Astrocyte (in vitro differentiated cells and primary cell): ENCODE measurements around the gene CXADR. TPM values are rescaled to one million over a fixed set of nuclear protein-coding genes. Genes with fewer than 3 reads are reported as not detected.

Experiments used
- DNase-seq: peaks from one replicate; pipeline ENCODE4 v3.0.0-alpha.2; 2010; ENCODE audit warnings: low read depth
- FAIRE-seq: peaks from 2 replicates; lab custom pipeline; 2011; peaks lifted over from hg19 to GRCh38; lab: Jason Lieb, UNC
- H2AFZ ChIP-seq: 2 replicates; pipeline ENCODE4 v1.6.0; 2012; ENCODE audit warnings: low read depth, low read length, inconsistent platforms
- H3K27ac ChIP-seq: 2 replicates; pipeline ENCODE4 v1.5.1; 2011; ENCODE audit warnings: low read depth, low read length, inconsistent platforms
- H3K27me3 ChIP-seq: 2 replicates; pipeline ENCODE4 v1.6.0; 2011; ENCODE audit warnings: low read length, inconsistent platforms; ENCODE audit not compliant: insufficient read depth
- H3K36me3 ChIP-seq: 2 replicates; pipeline ENCODE4 v1.5.1; 2011; ENCODE audit warnings: low read length, inconsistent platforms; ENCODE audit not compliant: insufficient read depth
- H3K4me1 ChIP-seq: 2 replicates; pipeline ENCODE4 v1.5.1; 2011; ENCODE audit warnings: low read length, inconsistent platforms; ENCODE audit not compliant: insufficient read depth
- H3K4me2 ChIP-seq: 2 replicates; pipeline ENCODE4 v1.6.0; 2012; ENCODE audit warnings: low read length, inconsistent platforms
- H3K4me3 ChIP-seq: 2 replicates; pipeline ENCODE4 v1.5.1; 2011; ENCODE audit warnings: low read depth, mild to moderate bottlenecking, low read length, inconsistent platforms; ENCODE audit not compliant: insufficient read depth
- H3K79me2 ChIP-seq: 2 replicates; pipeline ENCODE4 v1.6.0; 2012; ENCODE audit warnings: mild to moderate bottlenecking, low read length, inconsistent platforms; ENCODE audit not compliant: insufficient read depth
- H3K9ac ChIP-seq: 2 replicates; pipeline ENCODE4 v1.6.0; 2012; ENCODE audit warnings: mild to moderate bottlenecking, low read length, inconsistent platforms
- H3K9me3 ChIP-seq: 2 replicates; pipeline ENCODE4 v1.5.1; 2012; ENCODE audit warnings: low read depth, mild to moderate bottlenecking, low read length, inconsistent platforms; ENCODE audit not compliant: insufficient read depth
- H4K20me1 ChIP-seq: 2 replicates; pipeline ENCODE4 v1.6.0; 2012; ENCODE audit warnings: low read length, inconsistent platforms; ENCODE audit not compliant: insufficient read depth
- H3K27ac Mint-ChIP-seq: one replicate; pipeline ENCODE4 v1.8.0; 2021; ENCODE audit warnings: mild to moderate bottlenecking, mixed read lengths; ENCODE audit not compliant: unreplicated experiment
- H3K27me3 Mint-ChIP-seq: one replicate; pipeline ENCODE4 v1.8.0; 2021; ENCODE audit warnings: low read depth, mixed read lengths; ENCODE audit not compliant: unreplicated experiment
- H3K36me3 Mint-ChIP-seq: one replicate; pipeline ENCODE4 v1.8.0; 2021; ENCODE audit warnings: low read depth, mixed read lengths; ENCODE audit not compliant: unreplicated experiment
- H3K4me1 Mint-ChIP-seq: one replicate; pipeline ENCODE4 v1.8.0; 2021; ENCODE audit warnings: low read depth, mixed read lengths; ENCODE audit not compliant: unreplicated experiment
- H3K4me3 Mint-ChIP-seq: one replicate; pipeline ENCODE4 v1.8.0; 2021; ENCODE audit warnings: mild to moderate bottlenecking, moderate library complexity, mixed read lengths; ENCODE audit not compliant: unreplicated experiment
- H3K9me3 Mint-ChIP-seq: one replicate; pipeline ENCODE4 v1.8.0; 2021; ENCODE audit warnings: mild to moderate bottlenecking, mixed read lengths; ENCODE audit not compliant: unreplicated experiment
- EZH2 ChIP-seq: IDR thresholded peaks from 2 replicates; pipeline ENCODE4 v1.6.1; 2012; ENCODE audit warnings: mild to moderate bottlenecking, low read length, inconsistent platforms; ENCODE audit not compliant: insufficient read depth
- total RNA-seq: library from RNA; stranded (reverse); gene quantifications from 2 replicates; pipeline ENCODE4 v1.2.1, GENCODE V29; 2021
- TF ChIP-seq, protein P1 (sequence below): IDR thresholded peaks from 2 replicates; pipeline ENCODE4 v1.5.1; 2011; ENCODE audit warnings: low read depth, mild to moderate bottlenecking, inconsistent platforms, low read length, moderate library complexity; ENCODE audit not compliant: insufficient read depth

Gene CXADR
- total RNA-seq, 1 donor from 2014 or later: 30.6 TPM

DNA sequence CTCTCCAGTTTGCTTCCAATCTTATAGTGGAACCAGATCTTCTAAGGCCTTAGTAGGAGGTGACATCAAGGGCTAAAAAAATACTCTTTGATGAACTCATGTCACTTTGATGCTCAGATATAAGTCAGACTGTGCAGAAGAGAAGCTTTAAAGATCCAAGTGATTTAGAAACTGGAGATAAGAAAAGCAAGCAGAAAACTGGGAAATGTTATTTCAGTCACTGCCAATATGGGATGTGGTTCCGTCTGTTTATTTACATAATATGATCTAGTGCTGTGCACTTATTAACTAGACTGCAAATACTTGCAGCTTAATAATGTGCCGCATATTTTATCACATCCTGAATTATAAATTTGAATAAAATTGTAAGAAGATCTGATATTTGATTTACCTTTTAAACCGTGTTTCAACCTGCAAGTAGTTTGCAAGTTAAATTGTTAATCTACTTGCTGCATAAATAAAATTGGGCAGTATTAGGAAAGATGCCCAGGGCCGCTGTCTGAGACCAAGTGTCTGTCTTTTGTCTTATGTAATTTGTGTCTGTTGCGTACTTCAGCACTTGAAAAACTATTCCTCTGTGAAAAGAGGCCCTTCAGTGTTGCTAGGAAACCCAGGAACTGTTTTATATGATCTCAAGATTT lies 29.6 kb downstream of the CXADR start:
- Histone ChIP-seq H3K4me3 (no peak overlapping the region), H3K27ac (no peak overlapping the region), H2AFZ (no peak overlapping the region), H3K9me3 (no peaks in the 10 kb centered on the region), H3K4me1 (no peaks in the 10 kb centered on the region), H4K20me1 (no peaks in the 10 kb centered on the region), H3K9ac (no peak overlapping the region), H3K36me3 (no peaks in the 10 kb centered on the region), H3K27me3 (no peaks in the 10 kb centered on the region), H3K79me2 (no peaks in the 10 kb centered on the region), H3K4me2 (no peak overlapping the region)
- H3K36me3 Mint-ChIP-seq: peaks cover 4% of the 10 kb centered on the region
- H3K27ac Mint-ChIP-seq: no peak overlapping the region
- FAIRE-seq: no peak
- H3K4me1 Mint-ChIP-seq: peaks cover 3% of the 10 kb centered on the region
- peak; percentile 16 for DNase-seq
- TF ChIP-seq, protein P1, sequence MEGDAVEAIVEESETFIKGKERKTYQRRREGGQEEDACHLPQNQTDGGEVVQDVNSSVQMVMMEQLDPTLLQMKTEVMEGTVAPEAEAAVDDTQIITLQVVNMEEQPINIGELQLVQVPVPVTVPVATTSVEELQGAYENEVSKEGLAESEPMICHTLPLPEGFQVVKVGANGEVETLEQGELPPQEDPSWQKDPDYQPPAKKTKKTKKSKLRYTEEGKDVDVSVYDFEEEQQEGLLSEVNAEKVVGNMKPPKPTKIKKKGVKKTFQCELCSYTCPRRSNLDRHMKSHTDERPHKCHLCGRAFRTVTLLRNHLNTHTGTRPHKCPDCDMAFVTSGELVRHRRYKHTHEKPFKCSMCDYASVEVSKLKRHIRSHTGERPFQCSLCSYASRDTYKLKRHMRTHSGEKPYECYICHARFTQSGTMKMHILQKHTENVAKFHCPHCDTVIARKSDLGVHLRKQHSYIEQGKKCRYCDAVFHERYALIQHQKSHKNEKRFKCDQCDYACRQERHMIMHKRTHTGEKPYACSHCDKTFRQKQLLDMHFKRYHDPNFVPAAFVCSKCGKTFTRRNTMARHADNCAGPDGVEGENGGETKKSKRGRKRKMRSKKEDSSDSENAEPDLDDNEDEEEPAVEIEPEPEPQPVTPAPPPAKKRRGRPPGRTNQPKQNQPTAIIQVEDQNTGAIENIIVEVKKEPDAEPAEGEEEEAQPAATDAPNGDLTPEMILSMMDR: no peak
- TF ChIP-seq EZH2: no peak
- H3K4me3 Mint-ChIP-seq: no peak overlapping the region
- peaks cover 2% of the 10 kb centered on the region for H3K9me3 Mint-ChIP-seq
- no peaks in the 10 kb centered on the region for H3K27me3 Mint-ChIP-seq

DNA sequence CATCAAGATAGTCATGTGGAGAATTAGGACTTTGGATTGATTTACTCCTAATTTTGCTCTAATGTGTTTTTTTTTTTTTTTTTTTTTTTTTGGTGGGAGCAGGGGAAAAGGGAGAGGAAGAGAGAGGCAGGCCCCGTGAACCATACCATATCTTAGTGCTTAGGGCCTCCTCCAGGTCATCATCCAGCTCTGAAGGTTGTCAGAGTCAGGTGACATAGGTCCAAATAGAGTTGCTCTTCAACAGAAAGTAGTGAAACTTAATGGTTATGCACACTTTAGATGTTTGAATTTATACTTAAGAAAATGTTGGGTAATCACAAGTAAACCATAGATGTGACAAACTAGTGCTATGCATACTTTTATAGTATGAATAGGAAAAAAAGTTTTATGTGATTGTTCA lies 32.2 kb downstream of the CXADR start:
- Histone ChIP-seq H3K27me3 (no peaks in the 10 kb centered on the region), H3K27ac (no peak overlapping the region), H3K4me2 (no peak overlapping the region), H2AFZ (no peak overlapping the region), H3K79me2 (no peaks in the 10 kb centered on the region), H3K9me3 (no peaks in the 10 kb centered on the region), H3K4me1 (no peaks in the 10 kb centered on the region), H3K9ac (no peak overlapping the region), H3K4me3 (no peak overlapping the region), H4K20me1 (no peaks in the 10 kb centered on the region), H3K36me3 (no peaks in the 10 kb centered on the region)
- peaks cover 2% of the 10 kb centered on the region for H3K36me3 Mint-ChIP-seq
- H3K9me3 Mint-ChIP-seq: no peaks in the 10 kb centered on the region
- no peak overlapping the region for H3K4me3 Mint-ChIP-seq
- no peak for FAIRE-seq
- DNase-seq: no peak
- H3K27me3 Mint-ChIP-seq: no peaks in the 10 kb centered on the region
- H3K27ac Mint-ChIP-seq: no peak overlapping the region
- TF ChIP-seq, protein P1: no peak
- TF ChIP-seq EZH2: no peak
- H3K4me1 Mint-ChIP-seq: peaks cover 3% of the 10 kb centered on the region

DNA sequence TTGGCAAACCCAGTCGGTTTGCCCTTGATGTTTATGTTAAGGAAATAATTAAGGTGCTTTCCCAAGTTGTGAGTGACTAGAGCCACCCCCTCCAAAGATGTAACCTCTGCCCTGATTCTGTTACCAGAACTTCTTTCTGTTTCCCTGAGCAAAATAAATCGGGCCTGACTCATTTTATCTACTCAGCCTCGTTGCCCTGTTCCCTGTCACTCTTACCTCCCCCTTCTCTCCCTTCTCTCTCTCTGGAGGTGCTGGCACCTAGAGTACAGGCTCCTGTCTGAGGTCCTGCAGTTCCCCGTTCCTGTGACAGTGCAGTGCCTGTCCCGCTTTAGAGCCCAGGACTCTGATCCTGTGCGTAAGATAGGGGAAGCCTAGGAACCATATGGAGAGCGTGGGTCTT lies 35.4 kb downstream of the CXADR start:
- Mint-ChIP-seq H3K27me3 (no peaks in the 10 kb centered on the region), H3K4me3 (no peak overlapping the region), H3K36me3 (peaks cover 2% of the 10 kb centered on the region), H3K9me3 (no peaks in the 10 kb centered on the region), H3K27ac (no peak overlapping the region), H3K4me1 (no peaks in the 10 kb centered on the region)
- Histone ChIP-seq H3K4me1 (no peaks in the 10 kb centered on the region), H2AFZ (no peak overlapping the region), H3K4me2 (no peak overlapping the region), H3K36me3 (no peaks in the 10 kb centered on the region), H3K27me3 (no peaks in the 10 kb centered on the region), H3K4me3 (no peak overlapping the region), H3K9ac (no peak overlapping the region), H3K79me2 (no peaks in the 10 kb centered on the region), H4K20me1 (no peaks in the 10 kb centered on the region), H3K27ac (no peak overlapping the region), H3K9me3 (no peaks in the 10 kb centered on the region)
- DNase-seq: no peak
- FAIRE-seq: no peak
- TF ChIP-seq, protein P1: no peak
- TF ChIP-seq EZH2: no peak
